ENCODE data around the gene AURKA. TPM values are rescaled to one million over a fixed set of nuclear protein-coding genes. Genes with fewer than 3 reads are reported as not detected.

Gene AURKA
- total RNA-seq, 1 donor from 2014 or later = 14.3 TPM

- H3K36me3 Mint-ChIP-seq (ENCODE audit: low read depth, unreplicated experiment) = peaks cover 3% of the 10 kb centered on the region
- no peak overlapping the region for H3K4me3 Mint-ChIP-seq (ENCODE audit: unreplicated experiment)
- H3K27me3 Mint-ChIP-seq (ENCODE audit: unreplicated experiment) = no peaks in the 10 kb centered on the region
- H3K27ac Mint-ChIP-seq (ENCODE audit: unreplicated experiment) = no peak overlapping the region
- TF ChIP-seq CTCF (IDR thresholded peaks at IDR 0.05; ENCODE audit: unreplicated experiment) = no peak
- no peak for DNase-seq (ENCODE audit: low spot score)
- H3K4me1 Mint-ChIP-seq (ENCODE audit: unreplicated experiment) = no peaks in the 10 kb centered on the region
- no peaks in the 10 kb centered on the region for H3K9me3 Mint-ChIP-seq (ENCODE audit: unreplicated experiment)
These were observed 9.3 kb downstream of the AURKA start for GRCh38 chr20:56382696-56383095.

- H3K9me3 Mint-ChIP-seq (ENCODE audit: unreplicated experiment) = no peaks in the 10 kb centered on the region
- no peak for TF ChIP-seq CTCF (IDR thresholded peaks at IDR 0.05; ENCODE audit: unreplicated experiment)
- no peak overlapping the region for H3K4me3 Mint-ChIP-seq (ENCODE audit: unreplicated experiment)
- H3K4me1 Mint-ChIP-seq (ENCODE audit: unreplicated experiment) = no peaks in the 10 kb centered on the region
- no peaks in the 10 kb centered on the region for H3K27me3 Mint-ChIP-seq (ENCODE audit: unreplicated experiment)
- H3K27ac Mint-ChIP-seq (ENCODE audit: unreplicated experiment) = no peak overlapping the region
- DNase-seq (ENCODE audit: low spot score) = no peak
- H3K36me3 Mint-ChIP-seq (ENCODE audit: low read depth, unreplicated experiment) = peaks cover 3% of the 10 kb centered on the region
These were observed 10.5 kb downstream of the AURKA start for GRCh38 chr20:56381501-56381900.

- H3K36me3 Mint-ChIP-seq (ENCODE audit: low read depth, unreplicated experiment) = no peaks in the 10 kb centered on the region
- no peak overlapping the region for H3K27ac Mint-ChIP-seq (ENCODE audit: unreplicated experiment)
- no peaks in the 10 kb centered on the region for H3K9me3 Mint-ChIP-seq (ENCODE audit: unreplicated experiment)
- no peaks in the 10 kb centered on the region for H3K27me3 Mint-ChIP-seq (ENCODE audit: unreplicated experiment)
- no peak for DNase-seq (ENCODE audit: low spot score)
- no peak overlapping the region for H3K4me3 Mint-ChIP-seq (ENCODE audit: unreplicated experiment)
- no peak for TF ChIP-seq CTCF (IDR thresholded peaks at IDR 0.05; ENCODE audit: unreplicated experiment)
- no peaks in the 10 kb centered on the region for H3K4me1 Mint-ChIP-seq (ENCODE audit: unreplicated experiment)
These were observed 11.6 kb downstream of the AURKA start for GRCh38 chr20:56380375-56380774.

- Mint-ChIP-seq H3K9me3 (ENCODE audit: unreplicated experiment) (no peaks in the 10 kb centered on the region), H3K4me3 (ENCODE audit: unreplicated experiment) (no peak overlapping the region), H3K27ac (ENCODE audit: unreplicated experiment) (no peak overlapping the region), H3K36me3 (ENCODE audit: low read depth, unreplicated experiment) (no peaks in the 10 kb centered on the region), H3K4me1 (ENCODE audit: unreplicated experiment) (no peaks in the 10 kb centered on the region), H3K27me3 (ENCODE audit: unreplicated experiment) (peaks cover 1% of the 10 kb centered on the region)
- no peak for TF ChIP-seq CTCF (IDR thresholded peaks at IDR 0.05; ENCODE audit: unreplicated experiment)
- no peak for DNase-seq (ENCODE audit: low spot score)
These were observed 13.6 kb downstream of the AURKA start for GRCh38 chr20:56378386-56378785.

GRCh38 chr20:56376331-56376730, 15.7 kb downstream of the AURKA start:
- H3K36me3 Mint-ChIP-seq (ENCODE audit: low read depth, unreplicated experiment) = no peaks in the 10 kb centered on the region

More at GRCh38 chr20:56376331-56376730, 15.7 kb downstream of the AURKA start:
- Mint-ChIP-seq H3K27ac (ENCODE audit: unreplicated experiment) (no peak overlapping the region), H3K9me3 (ENCODE audit: unreplicated experiment) (no peaks in the 10 kb centered on the region), H3K4me3 (ENCODE audit: unreplicated experiment) (no peak overlapping the region), H3K27me3 (ENCODE audit: unreplicated experiment) (peaks cover 1% of the 10 kb centered on the region), H3K4me1 (ENCODE audit: unreplicated experiment) (no peaks in the 10 kb centered on the region)
- TF ChIP-seq CTCF (IDR thresholded peaks at IDR 0.05; ENCODE audit: unreplicated experiment) = no peak
- no peak for DNase-seq (ENCODE audit: low spot score)

Data from endothelial cell (in vitro differentiated cells).